Right kidney (tissue), 1 donor: ENCODE results near the gene ABCC1.

Source experiments
- DNase-seq: peaks from one replicate; pipeline ENCODE4 v3.0.0-alpha.2; 2016

Gene ABCC1

GRCh38 chr16:15993128-15993527 is 43.7 kb downstream of the ABCC1 start:
- no peak for DNase-seq

GRCh38 chr16:15993541-15993940 is 44.1 kb downstream of the ABCC1 start:
- no peak for DNase-seq

- DNase-seq: no peak
Observed at GRCh38 chr16:15993946-15994665, 44.7 kb downstream of the ABCC1 start.

GRCh38 chr16:15996432-15997109 is 47.2 kb downstream of the ABCC1 start:
- no peak for DNase-seq

GRCh38 chr16:16000685-16001084 is 51.3 kb downstream of the ABCC1 start:
- no peak for DNase-seq

- DNase-seq: no peak
Observed at GRCh38 chr16:16001596-16002255, 52.3 kb downstream of the ABCC1 start.

- DNase-seq: no peak
Observed at GRCh38 chr16:16003719-16004313, 54.4 kb downstream of the ABCC1 start.

- no peak for DNase-seq
Observed at GRCh38 chr16:16004314-16004749, 54.9 kb downstream of the ABCC1 start.

- DNase-seq: no peak
Observed at GRCh38 chr16:16005721-16006120, 56.3 kb downstream of the ABCC1 start.

- DNase-seq: no peak
Observed at GRCh38 chr16:16006650-16007049, 57.2 kb downstream of the ABCC1 start.

- no peak for DNase-seq
Observed at GRCh38 chr16:16007743-16008111, 58.3 kb downstream of the ABCC1 start.

- no peak for DNase-seq
Observed at GRCh38 chr16:16008666-16009065, 59.2 kb downstream of the ABCC1 start.

GRCh38 chr16:16009401-16009800 is 60.0 kb downstream of the ABCC1 start:
- no peak for DNase-seq

- no peak for DNase-seq
Observed at GRCh38 chr16:16010194-16010593, 60.8 kb downstream of the ABCC1 start.

GRCh38 chr16:16012144-16012543 is 62.7 kb downstream of the ABCC1 start:
- no peak for DNase-seq

- DNase-seq: no peak
Observed at GRCh38 chr16:16013812-16014211, 64.4 kb downstream of the ABCC1 start.

GRCh38 chr16:16014329-16015224 is 65.2 kb downstream of the ABCC1 start:
- peak; percentile 19 for DNase-seq

- DNase-seq: no peak
Observed at GRCh38 chr16:16015849-16016248, 66.4 kb downstream of the ABCC1 start.

GRCh38 chr16:16016388-16016964 is 67.1 kb downstream of the ABCC1 start:
- no peak for DNase-seq

GRCh38 chr16:16017812-16018211 is 68.4 kb downstream of the ABCC1 start:
- DNase-seq: no peak

GRCh38 chr16:16018705-16019104 is 69.3 kb downstream of the ABCC1 start:
- no peak for DNase-seq

- no peak for DNase-seq
Observed at GRCh38 chr16:16019488-16019887, 70.1 kb downstream of the ABCC1 start.
